IPS DF 4.7 (cell line): ENCODE measurements around the gene AGR3.
"Not testable (repeated sequence)": the region's sequence is repeated elsewhere in the genome, so short reads cannot be mapped to it uniquely, and the experiment has no call there.

Experiments used
- DNase-seq: peaks from one replicate; pipeline ENCODE4 v3.0.0-alpha.2; 2013; ENCODE audit warnings: low spot score; ENCODE audit errors: extremely low read depth

AGR3 gene

DNA sequence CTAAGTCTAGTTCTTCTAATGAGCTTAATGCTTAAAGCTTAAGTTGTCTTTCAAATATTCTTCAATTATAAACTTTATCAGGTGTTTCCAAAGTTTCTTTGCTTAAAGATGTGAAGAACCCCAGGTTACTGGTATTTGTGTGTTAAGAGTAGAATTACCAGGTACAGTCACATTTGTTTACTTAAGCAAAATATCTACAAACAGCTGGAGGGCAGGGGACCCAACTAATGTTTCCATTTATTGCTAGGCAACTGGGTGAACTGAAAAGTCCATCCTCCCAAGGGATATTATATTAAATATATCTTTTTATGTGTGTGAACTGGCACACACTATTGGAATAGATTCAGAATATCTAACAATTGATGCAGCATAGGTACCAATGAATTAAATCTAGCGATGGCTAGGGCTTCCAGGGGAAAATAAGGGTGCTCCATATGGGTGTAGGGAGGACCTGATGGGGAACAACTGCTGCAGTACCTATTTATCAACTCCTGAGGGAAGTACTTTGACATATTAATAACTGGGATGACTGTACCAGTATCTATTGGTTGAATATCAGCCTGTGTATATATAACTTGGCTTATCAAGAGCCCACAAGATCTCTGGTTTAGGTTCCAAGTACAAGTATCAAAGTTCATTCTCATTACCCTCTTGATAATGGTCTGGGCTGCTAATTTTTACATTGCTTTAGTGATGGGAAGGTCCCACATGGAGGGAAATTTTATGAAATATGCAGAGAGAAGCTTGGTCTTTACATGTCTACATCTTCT, 10.3 kb upstream of the AGR3 start:
- no peak for DNase-seq

DNA sequence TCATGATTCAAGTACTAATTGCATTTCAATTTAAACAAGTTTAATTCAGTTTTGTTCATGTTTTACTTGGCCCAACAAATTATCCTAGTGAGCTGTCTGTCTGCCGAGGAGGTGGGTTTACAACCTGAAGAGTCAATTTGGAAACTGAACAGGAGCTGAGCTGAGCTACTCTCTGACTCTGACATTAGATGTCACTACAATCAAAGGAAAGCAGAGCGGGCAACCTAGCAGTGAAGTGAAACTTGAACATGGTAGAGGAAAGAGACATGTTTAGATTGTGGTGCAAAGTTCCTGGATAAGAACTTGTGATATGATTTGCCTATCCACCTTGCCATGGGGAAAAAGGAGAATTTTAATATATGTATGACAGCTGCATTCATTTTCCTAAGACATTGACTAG, 9.6 kb upstream of the AGR3 start:
- DNase-seq = no peak

DNA sequence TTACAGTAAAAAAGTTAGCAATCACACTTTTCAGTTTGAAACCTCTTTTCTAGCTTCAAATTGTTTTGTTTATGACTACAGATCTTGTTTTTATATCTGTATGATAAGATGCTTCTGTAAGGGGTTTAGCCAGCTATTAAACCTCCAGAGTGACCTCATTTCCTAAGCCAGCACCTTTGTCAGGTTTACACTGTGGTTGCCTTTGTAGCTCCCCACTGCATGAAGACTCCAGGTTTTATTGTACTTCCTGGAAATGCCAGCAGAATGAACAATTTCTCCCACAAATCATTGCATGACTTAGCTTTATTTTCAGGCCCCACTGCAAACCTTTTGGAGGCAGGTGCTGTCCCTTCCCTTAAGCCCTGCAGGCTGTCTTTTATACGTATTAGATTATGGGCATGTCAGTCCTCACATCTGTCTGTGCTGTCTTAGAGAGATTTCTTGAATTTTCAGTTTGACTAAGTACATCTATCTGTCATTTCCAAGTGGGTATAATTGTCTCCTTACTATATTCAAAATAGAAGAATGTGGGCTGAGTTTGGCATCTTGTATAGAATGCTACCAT, 8.2 kb upstream of the AGR3 start:
- no peak for DNase-seq

DNA sequence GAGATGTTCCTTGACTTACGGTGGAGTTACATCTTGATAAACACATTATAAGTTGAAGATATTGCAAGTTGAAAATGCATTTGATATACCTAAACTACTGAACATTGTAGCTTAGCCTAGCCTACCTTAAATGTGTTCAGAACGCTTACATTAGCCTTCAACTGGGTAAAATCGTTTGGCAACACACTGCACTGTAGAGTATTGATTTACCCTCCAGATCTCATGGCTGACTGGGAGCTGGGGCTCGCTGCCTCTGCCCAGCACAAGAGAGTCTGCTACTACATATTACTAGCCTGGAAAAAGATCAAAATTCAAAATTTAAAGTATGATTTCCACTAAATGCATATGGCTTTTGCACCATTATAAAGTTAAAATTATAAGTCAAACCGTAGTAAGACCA, 7.5 kb upstream of the AGR3 start:
- no peak for DNase-seq

DNA sequence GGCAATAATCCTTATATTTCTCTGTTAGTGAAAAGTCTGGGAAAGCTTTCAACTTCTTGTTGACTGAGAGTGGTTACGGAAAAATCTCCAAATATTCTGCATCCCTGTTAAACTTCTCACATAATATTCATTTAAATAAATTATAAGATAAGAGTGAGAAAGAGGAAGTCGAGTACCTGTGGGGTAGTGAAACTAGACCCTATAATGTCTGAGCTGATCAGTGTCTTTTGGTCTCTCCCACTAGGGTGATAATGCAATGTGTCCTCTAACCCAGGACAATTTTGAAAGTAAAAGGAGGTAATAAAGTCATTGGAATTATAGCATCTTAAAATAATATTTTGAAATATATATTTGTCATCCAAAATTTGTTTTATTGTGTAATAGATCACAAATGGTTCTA, 2.1 kb upstream of the AGR3 start:
- DNase-seq = no peak

DNA sequence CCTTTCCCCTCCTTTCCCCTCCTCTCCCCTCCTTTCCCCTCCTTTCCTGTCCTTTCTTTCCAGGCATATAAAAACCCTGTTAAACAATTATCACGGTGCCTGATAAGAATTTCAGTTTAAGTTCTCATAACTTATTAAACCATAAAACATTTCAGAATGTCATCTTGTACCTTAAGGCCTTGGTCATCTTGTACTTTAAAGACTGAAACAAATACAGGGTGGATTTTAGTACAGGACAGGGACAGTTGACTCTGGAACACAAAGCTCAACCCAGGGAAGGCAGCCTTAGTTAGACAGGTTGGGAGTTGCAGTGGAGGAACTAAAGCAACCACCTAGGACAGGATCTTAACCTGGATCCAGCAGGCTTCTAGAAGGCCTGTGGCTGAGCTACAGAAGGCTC, 1.2 kb downstream of the AGR3 start:
- DNase-seq = no peak

DNA sequence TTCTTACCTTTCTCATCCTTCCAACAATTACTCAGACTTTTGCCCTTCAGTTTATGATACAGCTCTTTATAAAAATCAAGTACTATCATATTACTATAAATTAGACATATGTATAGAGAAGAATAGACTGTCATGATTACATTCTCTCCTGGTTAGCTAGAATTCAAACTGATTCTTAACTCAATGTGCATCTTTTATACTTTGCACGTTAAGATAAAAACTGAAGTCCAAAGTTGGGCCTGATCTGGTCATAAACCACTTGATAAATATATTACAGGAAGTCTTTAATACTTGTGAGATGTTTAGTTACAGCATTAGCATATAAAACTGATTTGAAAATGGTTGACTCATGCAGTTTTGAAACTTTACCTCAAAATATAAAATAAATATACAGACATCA, 2.6 kb downstream of the AGR3 start:
- no peak for DNase-seq

DNA sequence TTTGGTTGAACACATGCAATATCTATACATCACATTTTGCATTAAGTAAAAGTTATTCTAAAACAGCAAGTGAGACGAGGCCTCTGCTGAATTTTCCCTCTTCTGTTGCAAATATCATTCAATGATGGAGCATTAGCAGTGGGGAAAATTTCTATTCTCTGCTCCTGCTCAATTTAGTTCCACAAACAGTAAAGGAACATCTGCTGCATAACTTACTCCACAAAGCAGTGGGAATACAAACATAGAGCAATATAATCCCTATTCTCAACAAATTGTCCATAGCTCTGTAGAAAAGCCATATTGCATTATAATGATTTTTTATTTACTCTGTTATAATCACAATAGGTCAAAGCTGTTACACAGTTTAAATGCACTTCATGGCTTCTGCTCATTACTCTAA, 5.9 kb downstream of the AGR3 start:
- DNase-seq = no peak

DNA sequence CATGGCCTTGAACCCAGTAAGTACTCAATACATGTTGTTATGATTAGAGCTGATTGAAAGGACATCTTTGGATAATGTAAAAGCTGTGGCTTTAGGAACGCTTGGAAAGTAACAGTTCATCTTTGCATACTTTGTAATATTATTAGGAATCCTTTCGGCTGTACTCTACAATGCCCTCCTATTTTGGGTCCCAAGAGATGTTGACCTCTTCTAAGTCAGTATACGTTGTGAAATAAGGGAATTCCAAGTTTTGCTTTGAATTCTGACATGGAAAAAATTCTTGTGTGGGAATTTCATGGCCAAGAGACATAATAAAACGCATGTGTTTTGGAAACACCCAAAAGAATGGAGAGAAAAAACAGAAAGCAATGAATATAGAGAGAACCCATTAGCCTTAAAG, 7.7 kb downstream of the AGR3 start:
- DNase-seq = no peak

DNA sequence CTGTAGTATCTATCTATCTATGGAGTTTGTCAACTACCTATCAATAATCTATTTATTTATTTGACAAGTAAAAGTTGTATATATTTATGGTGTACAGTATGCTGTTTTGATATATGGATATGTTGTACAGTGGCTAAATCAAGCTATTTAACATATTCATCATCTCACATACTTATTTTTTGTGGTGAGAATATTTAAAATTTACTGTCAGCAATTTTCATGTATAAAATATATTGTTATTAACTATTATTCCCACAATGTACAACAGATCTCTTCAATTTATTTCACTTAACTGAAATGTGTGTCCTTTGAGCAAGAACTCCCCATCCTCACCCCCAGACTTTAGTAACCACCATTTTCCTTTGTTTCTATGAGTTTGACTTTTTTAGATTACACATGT, 14.5 kb downstream of the AGR3 start:
- no peak for DNase-seq

DNA sequence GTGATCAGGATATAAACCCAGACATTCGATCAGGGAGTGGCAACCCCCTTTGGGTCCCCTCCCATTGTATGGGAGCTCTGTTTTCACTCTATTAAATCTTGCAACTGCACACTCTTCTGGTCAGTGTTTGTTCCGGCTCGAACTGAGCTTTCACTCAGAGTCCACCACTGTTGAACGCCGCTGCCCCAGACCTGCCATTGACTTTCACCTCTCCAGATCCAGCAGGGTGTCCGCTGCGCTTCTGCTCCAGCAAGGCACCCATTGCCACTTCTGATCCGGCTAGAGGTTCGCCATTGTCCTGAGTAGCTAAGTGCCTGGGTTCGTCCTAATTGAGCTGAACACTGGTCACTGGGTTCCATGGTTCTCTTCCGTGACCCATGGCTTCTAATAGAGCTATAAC, 28.6 kb downstream of the AGR3 start:
- not testable (repeated sequence) for DNase-seq

DNA sequence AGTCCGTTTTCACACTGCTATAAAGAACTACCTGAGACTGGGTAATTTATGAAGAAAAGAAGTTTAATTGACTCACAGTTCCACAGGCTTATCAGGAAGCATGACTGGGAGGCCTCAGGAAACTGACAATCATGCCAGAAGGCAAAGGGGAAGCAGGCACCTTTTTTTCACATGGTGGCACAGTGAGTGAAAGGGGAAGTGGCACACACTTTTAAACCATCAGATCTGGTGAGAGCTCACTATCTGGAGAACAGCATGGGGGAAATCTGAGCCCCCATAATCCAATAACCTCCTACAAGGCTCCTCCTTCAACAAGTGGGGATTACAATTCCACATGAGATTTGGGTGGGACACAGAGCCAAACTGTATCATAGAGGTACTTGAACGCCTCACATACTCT, 30.0 kb downstream of the AGR3 start:
- DNase-seq = no peak

DNA sequence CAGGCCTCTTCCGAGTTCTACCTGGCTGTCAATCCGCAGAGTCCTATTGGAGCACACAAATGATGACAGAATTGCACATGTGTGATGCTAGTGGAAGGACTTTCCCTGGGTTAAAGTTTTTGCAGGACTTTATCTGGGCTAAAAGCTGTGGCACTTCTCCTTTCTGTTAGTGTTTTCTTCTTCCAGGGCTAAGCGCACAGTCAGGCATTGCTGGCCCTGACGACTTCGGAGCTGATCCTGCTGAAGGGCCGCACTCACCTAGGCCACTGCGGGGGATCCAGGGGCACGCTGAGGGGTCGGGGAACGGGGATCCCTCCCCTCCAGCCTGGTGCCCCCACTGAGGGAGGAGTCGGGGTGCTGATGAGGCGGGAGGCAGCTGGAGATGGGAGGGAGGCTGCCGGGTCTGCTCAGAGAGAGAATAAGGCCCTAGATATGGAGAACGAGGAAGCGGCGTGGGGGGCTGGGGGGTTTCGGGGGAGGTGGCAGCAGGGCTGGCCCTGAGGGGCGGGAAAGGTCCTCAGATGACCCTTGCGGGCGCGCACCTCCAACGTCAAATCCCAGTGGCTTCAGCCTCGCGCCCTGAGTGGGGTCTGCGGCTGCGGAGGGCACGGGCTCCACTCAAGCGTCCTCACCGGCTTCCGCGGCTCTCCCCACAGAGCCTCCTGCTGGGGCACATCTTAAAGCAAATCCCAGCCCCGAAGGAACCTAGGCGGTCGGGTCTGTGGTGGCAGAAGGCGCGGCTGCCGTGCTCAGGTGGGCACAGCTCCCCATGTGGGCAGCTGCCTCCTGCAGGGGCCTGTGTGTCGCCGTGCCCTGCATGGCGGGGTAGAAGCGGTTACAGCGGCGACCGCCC, 30.9 kb downstream of the AGR3 start:
- no peak for DNase-seq

DNA sequence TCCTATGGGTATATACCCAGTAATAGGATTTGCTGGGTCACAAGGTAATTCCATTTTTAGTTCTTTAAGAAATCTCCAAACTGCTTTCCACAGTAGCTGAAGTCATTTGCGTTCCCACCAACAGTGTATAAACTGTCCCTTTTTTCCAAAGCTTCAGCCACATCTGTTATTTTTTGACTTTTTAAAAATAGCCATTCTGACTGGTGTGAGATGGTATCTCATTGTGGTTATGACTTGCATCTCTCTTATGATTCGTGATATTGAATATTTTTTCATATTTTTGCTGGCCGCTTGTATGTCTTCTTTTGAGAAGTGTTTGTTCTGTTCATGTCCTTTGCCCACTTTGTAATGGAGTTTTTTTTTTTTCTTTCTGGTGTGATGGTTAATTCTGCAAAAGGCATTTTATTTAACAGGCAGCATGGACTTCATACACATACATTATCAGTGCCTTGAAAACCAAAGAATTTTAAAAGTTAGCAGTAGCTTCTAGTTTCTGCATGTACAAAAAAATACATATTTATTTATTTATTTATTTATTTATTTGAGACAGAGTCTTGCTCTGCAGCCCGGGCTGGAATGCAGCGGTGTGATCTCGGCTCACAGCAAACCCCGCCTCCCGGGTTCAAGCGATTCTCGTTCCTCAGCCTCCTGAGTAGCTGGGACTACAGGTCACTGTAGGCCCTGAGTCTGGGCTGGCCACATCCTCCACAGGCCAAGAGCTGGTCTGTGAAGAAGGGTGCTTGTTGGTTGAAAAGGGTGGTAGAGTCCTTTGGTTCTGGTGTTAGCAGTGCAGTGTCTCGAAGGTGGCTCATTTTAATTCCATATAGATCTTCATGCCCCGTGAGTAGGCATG, 32.3 kb downstream of the AGR3 start:
- no peak for DNase-seq

DNA sequence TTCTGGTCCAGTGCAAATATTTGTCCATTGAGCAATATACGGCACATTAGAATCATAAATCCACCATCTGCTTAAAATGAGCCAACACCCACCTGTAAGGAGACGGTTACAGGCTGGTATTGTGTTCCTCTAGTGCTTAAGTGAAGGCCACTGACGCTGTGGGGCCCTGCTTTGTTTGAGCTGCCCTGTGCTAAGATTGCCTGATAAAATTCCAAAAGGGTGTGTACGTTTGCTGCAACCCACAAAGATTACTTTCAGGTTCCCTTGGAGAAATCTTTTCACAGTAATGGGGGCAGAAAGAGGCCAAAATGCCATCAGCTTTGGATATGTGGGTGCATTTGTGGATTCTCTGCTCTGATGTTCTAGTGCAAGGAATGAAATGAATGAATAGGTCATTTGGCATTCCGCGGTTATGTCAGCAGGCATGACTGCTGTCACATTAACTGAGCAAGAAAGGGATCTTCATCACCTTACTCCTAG, 34.4 kb downstream of the AGR3 start:
- DNase-seq = no peak

DNA sequence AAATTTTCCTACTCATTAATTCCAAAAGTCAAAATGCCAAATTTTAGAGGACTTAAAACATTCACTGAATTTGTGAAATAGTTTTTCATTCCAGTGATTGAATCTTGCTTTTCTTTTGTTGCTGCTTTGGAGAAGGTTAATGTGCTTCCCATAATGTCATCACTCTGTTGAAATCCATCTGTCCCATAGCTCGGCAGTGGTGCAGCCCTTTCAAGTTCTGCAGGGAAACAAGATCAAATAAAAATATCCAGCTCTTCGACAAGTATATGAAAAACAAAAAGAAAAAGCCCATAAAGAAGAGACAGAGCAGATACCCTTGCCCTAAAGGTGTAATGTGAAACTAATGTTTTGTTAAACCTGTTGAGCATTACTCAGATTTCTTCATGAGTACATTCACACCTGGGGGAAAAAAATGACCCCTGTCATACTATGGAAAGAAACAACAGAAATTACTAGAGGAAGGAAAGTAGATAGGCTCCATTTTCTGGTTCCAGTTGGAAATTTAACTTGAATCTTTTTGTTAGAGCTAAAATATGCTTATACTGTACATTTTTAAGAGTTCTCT, 35.1 kb downstream of the AGR3 start:
- no peak for DNase-seq

DNA sequence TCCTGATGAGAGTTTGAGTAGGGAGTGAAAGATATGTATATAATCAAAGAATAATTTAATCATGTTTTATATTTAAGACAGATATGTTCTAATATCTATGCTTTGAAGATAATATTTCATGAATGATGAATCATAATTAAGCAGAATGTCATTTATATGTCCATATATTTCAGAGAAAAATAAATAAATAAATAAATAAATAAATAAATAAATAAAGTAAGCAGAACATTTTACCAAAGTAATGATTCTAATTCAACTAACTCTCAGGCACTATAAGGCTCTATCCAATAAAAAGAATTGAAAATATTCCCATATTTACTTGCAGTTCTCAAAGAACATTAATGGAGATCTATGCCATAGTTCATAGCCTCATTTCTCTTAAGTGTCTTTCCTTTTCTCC, 36.0 kb downstream of the AGR3 start:
- no peak for DNase-seq

DNA sequence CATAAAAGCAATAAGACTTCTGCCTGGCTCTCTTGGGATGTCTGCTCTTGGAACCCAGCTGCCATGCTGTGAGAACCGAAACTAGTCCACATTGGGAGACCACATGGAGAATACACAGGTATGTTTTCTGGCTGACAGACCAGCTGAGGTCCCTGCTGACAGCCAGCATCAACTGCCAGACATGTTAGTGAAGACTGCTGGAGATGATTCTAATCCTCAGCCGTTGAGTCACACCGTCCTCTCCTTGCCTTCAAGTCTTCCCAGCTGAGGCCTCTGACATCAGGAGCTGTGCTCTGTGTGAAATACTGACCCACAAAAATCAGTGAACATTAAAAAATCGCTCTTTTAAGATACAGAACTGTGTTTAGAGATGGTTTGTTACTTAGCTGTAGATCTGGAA, 40.1 kb downstream of the AGR3 start:
- DNase-seq = no peak

DNA sequence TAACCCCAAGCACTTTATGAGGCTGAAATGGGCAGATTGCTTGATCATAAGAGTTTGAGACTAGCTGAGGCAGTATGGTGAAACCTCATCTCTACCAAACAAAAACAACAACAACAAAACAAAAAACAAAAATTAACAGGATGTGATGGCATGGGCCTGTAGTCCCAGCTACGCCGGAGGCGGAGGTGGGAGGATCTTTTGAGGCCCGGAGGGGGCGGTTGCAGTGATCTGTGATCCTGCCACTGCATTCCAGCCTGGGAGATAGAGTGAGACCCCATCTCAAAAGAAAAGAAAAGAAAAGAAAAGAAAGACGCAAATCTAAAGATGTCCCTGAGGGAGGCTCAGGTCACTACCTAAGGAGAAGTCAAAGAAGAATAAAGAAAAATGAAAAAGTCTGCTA, 41.7 kb downstream of the AGR3 start:
- DNase-seq = no peak

DNA sequence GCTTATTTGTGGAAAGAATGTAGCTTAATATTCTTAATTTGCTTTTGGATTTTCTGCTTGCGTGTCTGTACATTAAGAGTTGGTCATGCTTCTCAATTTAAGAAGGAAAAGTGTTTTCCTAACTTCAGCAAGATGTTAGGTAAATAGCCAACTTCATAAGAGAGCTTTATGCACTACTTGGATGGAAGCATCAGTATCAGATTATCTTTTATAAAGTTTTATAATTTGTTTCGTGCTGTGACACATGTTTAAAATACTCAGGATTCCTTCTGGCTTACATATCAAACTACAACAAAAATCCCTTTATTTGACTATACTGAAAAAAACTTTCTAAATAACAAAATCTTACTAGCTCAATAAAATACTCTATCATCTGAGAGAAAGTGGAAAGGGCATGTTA, 42.1 kb downstream of the AGR3 start:
- DNase-seq = no peak

DNA sequence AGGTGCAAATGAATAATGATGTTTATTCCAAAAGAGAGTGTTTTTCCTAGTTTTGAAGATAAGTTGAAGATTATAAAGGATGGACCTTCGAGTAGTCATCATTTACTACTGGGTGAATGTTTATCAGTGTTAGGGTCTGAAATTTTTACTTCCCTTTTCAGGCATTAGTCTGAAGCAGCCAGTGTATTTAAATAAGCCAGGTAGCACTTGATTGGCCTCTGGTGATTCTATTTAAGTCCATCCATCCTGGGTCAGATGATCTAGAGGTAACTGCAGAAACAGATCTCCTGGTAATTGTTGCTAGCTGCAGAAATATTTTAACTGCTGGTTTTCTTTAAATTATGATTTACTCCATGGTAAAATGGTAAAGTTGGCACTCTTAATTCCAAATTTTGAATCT, 42.9 kb downstream of the AGR3 start:
- DNase-seq = no peak
